HepG2 (cell line): Measurements from ENCODE around the gene NFASC. TPM values are rescaled to one million over a fixed set of nuclear protein-coding genes. Genes with fewer than 3 reads are reported as not detected.
A peak's percentile ranks its signal among the peaks of the same experiment; 100 is the strongest.

ENCODE experiments used
- ATAC-seq: fragments of 200-7000 bp; cut with Tn5 transposase; 3 replicates; pipeline ENCODE4 v1.9.1; 2020; ENCODE audit warnings: mild to moderate bottlenecking, moderate library complexity
- BruUV-seq: library from RNA; stranded (reverse); fragments of 400-500 nt; replicated peaks from 2 replicates; lab custom pipeline; 2021; lab: Mats Ljungman, UMichigan
- CTCF ChIA-PET: fragments of 300-600 bp; formaldehyde crosslinking; extraction: SDS; loops from one replicate; lab custom pipeline; 2021; ENCODE audit warnings: low total read pairs, inconsistent platforms, low intra/inter-chr PET ratio; lab: Yijun Ruan, JAX
- POLR2A ChIA-PET: fragments of 350-600 bp; sonication (Branson Sonifier 250); formaldehyde crosslinking; loops from one replicate; lab custom pipeline; 2020; ENCODE audit warnings: antibody characterized with exemption, inconsistent platforms; lab: Yijun Ruan, JAX
- DNase-seq: peaks from one replicate; pipeline ENCODE4 v3.0.0-alpha.2; 2015; ENCODE audit warnings: low spot score
- FAIRE-seq: peaks from 3 replicates; lab custom pipeline; 2011; peaks lifted over from hg19 to GRCh38; lab: Jason Lieb, UNC
- H2AFZ ChIP-seq: one replicate; pipeline ENCODE4 v1.6.1; 2011; ENCODE audit warnings: low read length, inconsistent platforms
- H3K27ac ChIP-seq: fragments of 300-600 bp; 3 replicates; pipeline ENCODE4 v1.8.0; 2011; ENCODE audit warnings: mixed run types, mild to moderate bottlenecking, mixed read lengths, low read length, inconsistent platforms; ENCODE audit not compliant: insufficient read depth; ENCODE audit errors: extremely low read length
- H3K27me3 ChIP-seq, 2 experiments: fragments of 200-600 bp in 1 of 2; 2 replicates in 1 of 2; 3 replicates in 1 of 2; pipeline versions ENCODE4 v1.6.0 to v1.8.0; 2011; ENCODE audit warnings: low read length in 2 of 2, mild to moderate bottlenecking in 2 of 2, moderate library complexity in 2 of 2, inconsistent platforms in 1 of 2; ENCODE audit not compliant: insufficient read depth in 2 of 2, control insufficient read depth in 1 of 2
- H3K36me3 ChIP-seq, 2 experiments: fragments of 200-600 bp in 1 of 2; replicated peaks in 1 of 2; 2 replicates in 1 of 2; 3 replicates in 1 of 2; pipeline versions ENCODE4 v1.5.1 to v1.8.0; 2011; ENCODE audit warnings: low read length in 2 of 2, inconsistent platforms in 1 of 2; ENCODE audit not compliant: insufficient read depth in 2 of 2, control insufficient read depth in 1 of 2
- H3K4me1 ChIP-seq: 2 replicates; pipeline ENCODE4 v1.5.1; 2012; ENCODE audit warnings: low read length, inconsistent platforms; ENCODE audit not compliant: insufficient read depth
- H3K4me2 ChIP-seq: 2 replicates; pipeline ENCODE4 v1.6.0; 2011; ENCODE audit warnings: low read depth, low read length, inconsistent platforms
- H3K4me3 ChIP-seq, 3 experiments: fragments of 200-600 bp in 1 of 3; sonication (generic), shearing (Covaris generic) in 1 of 3; replicated peaks in 1 of 3; 2 replicates each; pipeline ENCODE4 v1.5.1; 2011 to 2016; ENCODE audit warnings: low read length in 3 of 3, inconsistent platforms in 2 of 3, low read depth in 2 of 3, mild to moderate bottlenecking in 2 of 3, control low read depth in 1 of 3, mixed read lengths in 1 of 3; ENCODE audit not compliant: insufficient read depth in 1 of 3
- H3K79me2 ChIP-seq: one replicate; pipeline ENCODE4 v1.6.1; 2011; ENCODE audit warnings: low read length, inconsistent platforms; ENCODE audit not compliant: insufficient read depth
- H3K9ac ChIP-seq: 2 replicates; pipeline ENCODE4 v1.6.0; 2011; ENCODE audit warnings: mild to moderate bottlenecking, low read depth, low read length, inconsistent platforms; ENCODE audit not compliant: insufficient read depth
- H3K9me3 ChIP-seq: 2 replicates; pipeline ENCODE4 v1.5.1; 2012; ENCODE audit warnings: mild to moderate bottlenecking, low read length
- H4K20me1 ChIP-seq: 2 replicates; pipeline ENCODE4 v1.6.0; 2011; ENCODE audit warnings: inconsistent platforms, mild to moderate bottlenecking, low read length, moderate library complexity; ENCODE audit not compliant: insufficient read depth
- BRF2 ChIP-seq: sonication (generic); formaldehyde crosslinking; IDR thresholded peaks from 2 replicates; pipeline ENCODE4 v1.8.1; 2022; ENCODE audit warnings: mild to moderate bottlenecking, missing genetic modification reagents
- RBM39 ChIP-seq: fragments of 200-400 bp; formaldehyde crosslinking; IDR thresholded peaks from one replicate; pipeline ENCODE4 v1.6.1; 2018; ENCODE audit warnings: antibody characterized with exemption, mild to moderate bottlenecking, low read depth, low read length; ENCODE audit not compliant: poor library complexity, severe bottlenecking
- TOPORS ChIP-seq: sonication (generic); formaldehyde crosslinking; IDR thresholded peaks from 2 replicates; pipeline ENCODE4 v1.8.0; 2023; ENCODE audit warnings: mild to moderate bottlenecking, missing genetic modification reagents
- TRAFD1 ChIP-seq: sonication (generic); formaldehyde crosslinking; IDR thresholded peaks from 2 replicates; pipeline ENCODE4 v1.5.1; 2020; ENCODE audit warnings: missing genetic modification reagents, mild to moderate bottlenecking, borderline replicate concordance
- ZBTB49 ChIP-seq: sonication (generic); formaldehyde crosslinking; IDR thresholded peaks from 2 replicates; pipeline ENCODE4 v1.4.0; 2020; ENCODE audit warnings: missing genetic modification reagents, borderline replicate concordance
- ZNF510 ChIP-seq: sonication (generic); formaldehyde crosslinking; IDR thresholded peaks from 2 replicates; pipeline ENCODE4 v1.4.0; 2020; ENCODE audit warnings: low read depth, mild to moderate bottlenecking, missing genetic modification reagents
- ZNF790 ChIP-seq: sonication (generic); formaldehyde crosslinking; IDR thresholded peaks from 2 replicates; pipeline ENCODE4 v1.8.0; 2022; ENCODE audit warnings: missing genetic modification reagents, mild to moderate bottlenecking, borderline replicate concordance
- WGBS: methylation state at CpG from one replicate; pipeline ENCODE4 v1.1.6; 2017; ENCODE audit warnings: low lambda C conversion rate; 5-methylcytosine and 5-hydroxymethylcytosine counted together
- in situ Hi-C: cut with HindIII; loops from 2 replicates; pipeline ENCODE4 v1.10.0; 2017; ENCODE audit warnings: low pct_unique_long_range_greater_than_20kb; ENCODE audit not compliant: extremely low pct_ligation_motif_present
- intact Hi-C: fragments of 100-400 bp; cut with micrococcal nuclease; formaldehyde crosslinking; loops from one replicate; pipeline ENCODE4 v1.10.0; 2022; ENCODE audit not compliant: unreplicated experiment
- polyA plus RNA-seq, 8 experiments: library from polyadenylated mRNA; depleted of rRNA in 3 of 8; stranded (reverse) in 7 of 8; unstranded in 1 of 8; fragments of >200 nt; fragmentation: Illumina TruSeq in 4 of 8; extraction: Trizol in 4 of 8; gene quantifications; 2 replicates each; pipeline versions ENCODE4 v1.2.1 to v1.2.3, GENCODE V29; 2011 to 2016; ENCODE audit warnings: low read depth in 4 of 8, missing spikeins in 1 of 8, mixed read lengths in 1 of 8; ENCODE audit not compliant: insufficient read depth in 1 of 8
- total RNA-seq, 5 experiments: library from RNA; depleted of rRNA; stranded (reverse); fragments of >200 nt; fragmentation: Illumina TruSeq; extraction: Trizol; gene quantifications; 2 replicates each; pipeline ENCODE4 v1.2.3, GENCODE V29; 2016; ENCODE audit warnings: low read depth in 1 of 5
- TF ChIP-seq, protein P1 (sequence below): sonication (generic); formaldehyde crosslinking; IDR thresholded peaks from 2 replicates; pipeline ENCODE4 v1.4.0; 2020; ENCODE audit warnings: missing genetic modification reagents
- TF ChIP-seq, protein P2 (sequence below): sonication (generic); formaldehyde crosslinking; IDR thresholded peaks from 2 replicates; pipeline ENCODE4 v1.4.0; 2020; ENCODE audit warnings: missing genetic modification reagents

NFASC gene
- total and polyA plus RNA-seq, 2 of the 13 experiments (the other 11 are each of a cell fraction or from before 2014, with no cell fraction given): not detected

DNA sequence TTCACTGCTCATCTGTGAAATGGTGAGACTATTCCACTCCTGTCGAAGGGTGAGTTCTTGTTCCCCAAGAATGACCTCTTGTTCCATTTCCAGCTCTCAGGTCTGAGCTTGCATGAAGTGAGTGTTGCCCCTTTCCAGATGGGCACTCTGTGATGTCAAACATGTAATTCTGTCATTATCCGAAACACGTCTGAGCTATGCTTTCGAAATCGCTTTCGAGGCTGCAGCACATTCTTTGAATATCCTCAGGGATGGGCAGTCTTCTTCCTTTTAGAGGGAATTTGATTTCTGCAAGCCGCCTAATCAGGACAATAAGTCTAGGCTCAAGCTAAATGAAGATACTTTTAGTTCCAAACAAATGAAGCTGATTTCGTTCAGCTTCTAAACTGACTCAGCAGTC, 15.1 kb downstream of the NFASC start:
- POLR2A ChIA-PET: no interaction called here
- peaks cover 0 to 16% of the 10 kb centered on the region in 2 experiments; a peak in 3 of 5 replicates for H3K27me3 ChIP-seq
- no peak for FAIRE-seq
- TF ChIP-seq, protein P1, sequence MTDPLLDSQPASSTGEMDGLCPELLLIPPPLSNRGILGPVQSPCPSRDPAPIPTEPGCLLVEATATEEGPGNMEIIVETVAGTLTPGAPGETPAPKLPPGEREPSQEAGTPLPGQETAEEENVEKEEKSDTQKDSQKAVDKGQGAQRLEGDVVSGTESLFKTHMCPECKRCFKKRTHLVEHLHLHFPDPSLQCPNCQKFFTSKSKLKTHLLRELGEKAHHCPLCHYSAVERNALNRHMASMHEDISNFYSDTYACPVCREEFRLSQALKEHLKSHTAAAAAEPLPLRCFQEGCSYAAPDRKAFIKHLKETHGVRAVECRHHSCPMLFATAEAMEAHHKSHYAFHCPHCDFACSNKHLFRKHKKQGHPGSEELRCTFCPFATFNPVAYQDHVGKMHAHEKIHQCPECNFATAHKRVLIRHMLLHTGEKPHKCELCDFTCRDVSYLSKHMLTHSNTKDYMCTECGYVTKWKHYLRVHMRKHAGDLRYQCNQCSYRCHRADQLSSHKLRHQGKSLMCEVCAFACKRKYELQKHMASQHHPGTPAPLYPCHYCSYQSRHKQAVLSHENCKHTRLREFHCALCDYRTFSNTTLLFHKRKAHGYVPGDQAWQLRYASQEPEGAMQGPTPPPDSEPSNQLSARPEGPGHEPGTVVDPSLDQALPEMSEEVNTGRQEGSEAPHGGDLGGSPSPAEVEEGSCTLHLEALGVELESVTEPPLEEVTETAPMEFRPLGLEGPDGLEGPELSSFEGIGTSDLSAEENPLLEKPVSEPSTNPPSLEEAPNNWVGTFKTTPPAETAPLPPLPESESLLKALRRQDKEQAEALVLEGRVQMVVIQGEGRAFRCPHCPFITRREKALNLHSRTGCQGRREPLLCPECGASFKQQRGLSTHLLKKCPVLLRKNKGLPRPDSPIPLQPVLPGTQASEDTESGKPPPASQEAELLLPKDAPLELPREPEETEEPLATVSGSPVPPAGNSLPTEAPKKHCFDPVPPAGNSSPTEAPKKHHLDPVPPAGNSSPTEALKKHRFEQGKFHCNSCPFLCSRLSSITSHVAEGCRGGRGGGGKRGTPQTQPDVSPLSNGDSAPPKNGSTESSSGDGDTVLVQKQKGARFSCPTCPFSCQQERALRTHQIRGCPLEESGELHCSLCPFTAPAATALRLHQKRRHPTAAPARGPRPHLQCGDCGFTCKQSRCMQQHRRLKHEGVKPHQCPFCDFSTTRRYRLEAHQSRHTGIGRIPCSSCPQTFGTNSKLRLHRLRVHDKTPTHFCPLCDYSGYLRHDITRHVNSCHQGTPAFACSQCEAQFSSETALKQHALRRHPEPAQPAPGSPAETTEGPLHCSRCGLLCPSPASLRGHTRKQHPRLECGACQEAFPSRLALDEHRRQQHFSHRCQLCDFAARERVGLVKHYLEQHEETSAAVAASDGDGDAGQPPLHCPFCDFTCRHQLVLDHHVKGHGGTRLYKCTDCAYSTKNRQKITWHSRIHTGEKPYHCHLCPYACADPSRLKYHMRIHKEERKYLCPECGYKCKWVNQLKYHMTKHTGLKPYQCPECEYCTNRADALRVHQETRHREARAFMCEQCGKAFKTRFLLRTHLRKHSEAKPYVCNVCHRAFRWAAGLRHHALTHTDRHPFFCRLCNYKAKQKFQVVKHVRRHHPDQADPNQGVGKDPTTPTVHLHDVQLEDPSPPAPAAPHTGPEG (CRISPR knock-in tag): no peak
- no peak for TF ChIP-seq BRF2 (CRISPR knock-in tag)
- no peak for TF ChIP-seq TRAFD1 (CRISPR knock-in tag)
- no peak for TF ChIP-seq ZNF510 (CRISPR knock-in tag)
- no peak for TF ChIP-seq TOPORS (CRISPR knock-in tag)
- TF ChIP-seq, protein P2, sequence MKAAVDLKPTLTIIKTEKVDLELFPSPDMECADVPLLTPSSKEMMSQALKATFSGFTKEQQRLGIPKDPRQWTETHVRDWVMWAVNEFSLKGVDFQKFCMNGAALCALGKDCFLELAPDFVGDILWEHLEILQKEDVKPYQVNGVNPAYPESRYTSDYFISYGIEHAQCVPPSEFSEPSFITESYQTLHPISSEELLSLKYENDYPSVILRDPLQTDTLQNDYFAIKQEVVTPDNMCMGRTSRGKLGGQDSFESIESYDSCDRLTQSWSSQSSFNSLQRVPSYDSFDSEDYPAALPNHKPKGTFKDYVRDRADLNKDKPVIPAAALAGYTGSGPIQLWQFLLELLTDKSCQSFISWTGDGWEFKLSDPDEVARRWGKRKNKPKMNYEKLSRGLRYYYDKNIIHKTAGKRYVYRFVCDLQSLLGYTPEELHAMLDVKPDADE (CRISPR knock-in tag): no peak
- TF ChIP-seq ZNF790 (CRISPR knock-in tag): no peak
- no peak for TF ChIP-seq RBM39
- no peak for TF ChIP-seq ZBTB49 (CRISPR knock-in tag)

More for the DNA sequence above, 15.1 kb downstream of the NFASC start:
- Histone ChIP-seq H3K36me3 (no peaks in the 10 kb centered on the region), H4K20me1 (no peaks in the 10 kb centered on the region), H3K4me2 (peak overlapping the region; percentile 41; the same call in 1 of the 2 replicates), H3K27ac (no peak overlapping the region), H3K9ac (no peak overlapping the region), H3K79me2 (no peaks in the 10 kb centered on the region), H3K4me3 (no peak overlapping the region), H3K9me3 (no peaks in the 10 kb centered on the region), H3K4me1 (peaks cover 29% of the 10 kb centered on the region), H2AFZ (no peak overlapping the region)
- 40% methylated on average over 8 of the region's 8 CpGs for WGBS
- CTCF ChIA-PET: interaction anchor here (1.5 kb wide), 1 partner anchor 56 kb away, joined by 3 read pairs; no protein-coding TSS in a partner anchor
- intact Hi-C loops: loop anchor here (10.0 kb wide), 1 partner anchor 1171 kb away; no protein-coding TSS in a partner anchor
- no TSS peak for BruUV-seq
- in situ Hi-C loops: no loop called here
- ATAC-seq (no peak), DNase-seq (no peak)
